B cell (primary cell): Measurements from ENCODE around the gene KDM3B.

Experiments
- CTCF ChIP-seq: fragments of 200-600 bp; IDR thresholded peaks from one replicate; pipeline ENCODE4 v1.8.0; 2022; ENCODE audit warnings: antibody characterized with exemption, mild to moderate bottlenecking
- EZH2 ChIP-seq: IDR thresholded peaks from 2 replicates; pipeline ENCODE4 v1.6.1; 2012; ENCODE audit warnings: borderline replicate concordance, low read depth, mild to moderate bottlenecking, moderate library complexity, low read length; ENCODE audit not compliant: insufficient read depth, poor library complexity, severe bottlenecking

DNA sequence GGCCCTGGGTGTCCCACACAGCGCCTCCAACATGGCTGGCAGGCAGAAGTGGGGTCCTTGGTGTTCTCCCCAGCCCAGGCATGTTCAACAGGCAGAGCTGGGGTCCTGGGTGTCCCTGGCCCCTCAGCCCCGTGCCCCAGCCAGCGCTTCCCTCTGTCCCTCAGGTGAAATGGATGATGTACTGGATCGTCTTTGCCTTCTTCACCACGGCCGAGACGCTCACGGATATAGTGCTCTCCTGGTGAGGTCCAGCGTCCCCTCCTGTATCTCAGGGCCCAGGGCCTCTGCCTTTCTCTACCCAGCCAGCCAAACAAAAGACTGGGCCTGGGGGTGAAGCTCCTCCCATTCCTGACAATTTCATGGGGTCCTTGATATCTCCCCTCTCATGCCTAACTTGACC lies 88.7 kb downstream of the KDM3B start:
- TF ChIP-seq CTCF (no peak), EZH2 (no peak)
